ENCODE measurements around the gene ARFGEF2.

ARFGEF2 gene

DNA sequence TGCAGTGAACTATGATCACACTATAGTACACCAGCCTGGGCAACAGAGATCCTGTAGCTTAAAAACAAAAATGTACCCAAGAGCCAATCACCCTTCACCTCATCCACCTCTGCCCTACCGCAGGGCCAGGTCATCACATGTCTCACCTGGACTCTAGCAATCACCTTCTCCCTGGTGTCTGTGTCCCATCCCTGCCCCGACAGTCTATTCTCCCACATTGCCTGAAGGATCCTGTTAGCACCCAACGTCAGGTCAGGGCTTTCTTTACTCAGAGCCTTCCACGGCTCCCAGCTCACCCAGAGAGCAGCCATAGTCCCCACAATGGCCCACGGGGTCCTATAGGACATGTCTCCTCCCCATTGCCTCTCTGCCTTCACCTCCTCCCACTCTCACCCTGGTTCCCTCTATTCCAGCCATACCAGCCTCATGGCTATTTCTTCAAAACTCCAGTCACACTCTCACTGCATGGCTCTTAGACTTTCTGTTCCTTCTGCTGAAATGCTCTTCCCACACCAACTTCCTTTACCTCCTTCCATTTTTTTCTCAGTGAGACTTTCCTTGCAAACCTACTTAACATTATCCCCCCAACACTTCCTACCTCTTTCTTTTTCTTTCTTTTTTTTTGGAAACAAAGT is 22.5 kb upstream of the ARFGEF2 start:
- no peak for DNase-seq (ENCODE audit: low read depth)

DNA sequence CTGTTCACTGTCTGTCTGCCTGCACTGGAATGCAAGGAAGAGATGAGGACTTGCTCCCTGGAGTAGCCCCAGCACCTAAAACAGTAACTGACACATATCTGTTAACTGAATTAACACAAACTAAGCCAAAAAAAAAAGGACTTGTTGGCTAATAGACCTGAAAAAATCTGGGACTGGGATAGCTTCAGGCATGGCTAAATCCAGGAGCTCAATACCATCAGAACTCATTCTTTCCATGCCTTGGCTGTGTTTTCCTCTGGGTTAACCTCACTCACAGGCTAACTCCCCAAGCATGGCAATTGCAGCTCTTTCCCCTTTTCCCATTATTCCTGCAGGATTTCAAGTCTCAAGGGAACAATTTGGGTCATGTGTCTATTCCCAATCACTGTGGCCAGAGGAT is 21.6 kb upstream of the ARFGEF2 start:
- no peak for DNase-seq (ENCODE audit: low read depth)

DNA sequence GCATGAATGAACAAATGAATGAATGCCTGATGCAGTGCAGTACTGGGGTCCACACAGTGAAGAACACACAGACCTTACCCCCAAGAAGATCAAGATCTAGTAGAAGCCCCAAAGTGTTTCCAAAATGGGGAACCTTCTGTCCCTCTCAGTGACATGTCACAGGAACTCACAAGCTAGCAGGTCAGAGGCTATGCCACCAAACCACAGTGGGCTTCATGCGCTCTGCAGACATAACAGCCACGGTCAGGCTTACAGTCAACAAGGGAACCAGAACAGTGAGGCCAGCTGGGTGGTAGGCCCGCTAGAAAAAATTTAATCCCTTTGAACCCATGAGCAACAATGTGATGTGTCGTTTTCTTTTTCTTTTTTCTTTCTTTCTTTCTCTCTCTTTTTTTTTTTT is 20.2 kb upstream of the ARFGEF2 start:
- no peak for DNase-seq (ENCODE audit: low read depth)

DNA sequence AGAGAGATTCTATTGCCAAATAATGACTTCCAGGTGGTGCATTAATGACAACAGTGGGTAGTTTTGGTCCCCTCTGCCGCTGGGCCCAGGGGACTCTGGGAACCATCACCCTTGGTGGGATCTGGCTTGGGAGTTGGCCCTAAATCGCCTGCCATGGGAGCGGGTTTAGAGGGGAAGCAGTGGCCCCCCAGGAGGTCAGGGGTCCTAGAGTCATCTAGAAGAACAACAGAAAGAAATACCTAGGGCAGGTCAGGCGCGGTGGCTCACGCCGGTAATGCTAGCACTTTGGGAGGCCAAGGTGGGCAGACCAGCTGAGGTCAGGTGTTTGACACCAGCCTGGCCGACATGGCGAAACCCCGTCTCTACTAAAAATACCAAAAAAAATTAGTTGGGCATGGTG is 17.8 kb upstream of the ARFGEF2 start:
- DNase-seq (ENCODE audit: low read depth) = no peak

DNA sequence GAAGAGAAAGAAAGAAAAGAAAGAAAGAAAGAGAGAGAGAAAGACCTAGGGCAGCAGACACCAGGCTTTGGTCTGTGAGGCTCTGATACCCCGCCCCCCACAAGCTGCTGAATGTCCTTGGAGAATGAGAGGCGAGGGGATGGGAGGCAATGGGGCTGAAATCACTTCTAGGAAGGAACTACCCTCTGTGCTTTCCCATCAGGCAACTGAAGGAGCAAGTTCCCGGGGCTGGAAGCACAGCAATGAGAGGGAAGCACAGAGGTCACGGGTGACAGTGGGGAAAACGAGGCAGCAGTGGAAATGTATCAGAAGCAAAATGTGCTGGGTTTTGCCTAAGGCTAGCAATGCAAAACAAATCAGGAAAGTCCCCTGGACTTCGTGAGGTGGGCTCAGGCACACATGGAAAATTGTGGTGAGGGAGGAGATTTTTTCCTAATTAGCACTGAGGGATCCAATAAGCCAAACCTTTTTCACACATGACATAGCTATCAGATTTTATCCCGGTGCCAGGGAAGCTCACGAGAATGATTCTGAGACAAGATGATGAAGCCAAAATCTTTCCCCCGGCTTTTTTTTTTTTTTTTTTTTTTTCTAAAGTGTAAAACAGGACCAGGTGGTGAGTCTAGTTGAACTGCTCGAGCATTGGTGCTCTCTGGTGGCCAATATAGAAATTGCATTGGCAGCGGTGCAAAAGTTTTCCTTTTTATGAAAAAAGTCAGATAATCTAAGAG is 16.8 kb upstream of the ARFGEF2 start:
- peak; percentile 56 for DNase-seq (ENCODE audit: low read depth)

DNA sequence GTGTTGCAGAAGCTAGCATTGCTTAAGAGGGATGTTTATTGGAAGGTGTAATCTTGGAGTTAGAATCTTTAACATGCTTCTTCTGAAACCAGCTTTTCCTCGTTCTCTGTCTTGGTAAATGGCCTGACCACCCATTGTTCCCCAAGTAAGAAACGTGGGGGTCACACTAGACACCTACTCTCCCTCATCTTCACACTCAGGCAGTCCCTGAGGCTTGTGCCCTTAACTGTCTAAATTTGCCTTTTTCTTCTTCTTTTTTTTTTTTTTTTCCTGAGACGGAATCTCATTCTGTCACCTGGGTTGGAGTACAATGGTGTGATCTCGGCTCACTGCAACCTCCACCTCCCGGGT is 16.2 kb upstream of the ARFGEF2 start:
- DNase-seq (ENCODE audit: low read depth) = no peak

DNA sequence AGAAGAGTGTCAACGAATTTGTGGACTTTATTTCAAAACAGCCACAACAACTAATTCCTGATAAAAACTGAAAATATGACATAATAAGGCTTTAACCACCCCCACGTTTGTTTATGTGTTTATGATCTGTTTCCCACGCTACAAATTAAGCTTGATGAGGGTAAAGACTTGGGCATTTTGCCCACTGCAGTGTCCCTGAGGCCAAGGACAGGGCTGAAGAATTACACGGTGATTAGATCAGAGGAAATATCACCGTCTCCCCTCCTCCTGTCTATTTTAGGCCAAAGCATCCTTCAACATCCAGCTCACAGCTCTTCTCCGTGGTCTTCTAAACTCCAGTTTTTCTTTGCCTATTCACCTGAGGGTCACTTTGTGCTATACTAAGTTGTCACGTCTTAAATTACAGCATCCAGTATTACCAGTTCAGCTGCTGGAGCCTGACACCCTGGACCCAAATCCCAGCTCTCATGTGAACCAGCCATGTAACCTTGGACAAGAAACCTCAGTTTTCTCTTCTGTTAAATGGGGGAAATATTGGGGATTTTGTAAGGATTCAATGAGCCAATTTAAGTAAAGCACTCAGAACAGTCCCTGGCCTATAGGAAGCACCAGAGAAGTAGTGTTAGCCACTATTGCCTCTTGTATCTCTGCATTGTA is 15.2 kb upstream of the ARFGEF2 start:
- DNase-seq (ENCODE audit: low read depth) = no peak

DNA sequence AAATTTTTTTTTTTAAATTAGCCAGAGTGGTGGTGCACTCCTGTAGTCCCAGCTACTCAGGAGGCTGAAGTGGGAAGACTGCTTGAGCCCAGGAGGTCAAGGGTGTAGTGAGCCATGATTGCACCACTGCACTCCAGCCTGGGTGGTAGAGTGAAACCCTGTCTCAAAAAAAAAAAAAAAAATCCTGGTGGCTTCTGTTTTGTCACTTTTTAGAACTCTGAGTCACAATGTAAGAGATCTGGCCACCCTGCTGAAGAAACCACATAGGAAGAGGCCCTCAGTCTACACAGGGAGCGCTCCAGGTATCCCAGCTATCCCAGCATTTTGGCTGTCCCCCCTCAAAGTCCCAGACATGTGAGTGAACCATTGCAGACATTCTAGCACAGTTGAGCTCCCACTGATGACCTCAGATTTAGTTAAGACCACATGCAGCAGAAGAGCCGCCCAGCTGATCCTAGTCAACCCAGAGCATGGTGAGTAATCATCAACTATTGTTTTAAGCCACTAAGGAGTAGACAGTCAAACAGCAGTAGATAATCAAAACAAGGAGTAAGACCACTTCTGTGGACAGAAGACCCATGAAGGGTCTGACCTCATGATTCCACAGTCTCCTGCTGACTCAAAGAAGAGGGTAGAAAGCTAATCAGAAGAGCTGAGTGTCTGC is 12.7 kb upstream of the ARFGEF2 start:
- no peak for DNase-seq (ENCODE audit: low read depth)

DNA sequence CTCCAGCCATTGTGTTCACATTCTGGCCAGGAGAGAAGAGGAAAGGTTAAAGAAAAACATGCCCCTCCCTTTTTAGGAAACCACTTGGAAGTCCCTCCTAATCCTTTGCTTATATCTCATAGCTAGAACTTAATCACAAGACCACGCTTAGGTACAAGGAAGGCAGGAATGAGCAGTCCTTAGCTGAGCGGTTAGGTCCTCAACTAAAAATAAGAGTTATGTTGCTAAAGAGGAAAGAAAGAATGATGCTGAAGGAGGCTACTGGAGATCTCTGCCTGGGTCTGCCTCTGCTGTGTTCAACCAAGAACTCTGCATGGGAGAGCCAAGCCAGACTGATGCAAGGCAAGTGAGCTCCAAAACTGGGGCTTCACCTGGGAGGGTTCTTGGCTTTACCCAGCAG is 11.6 kb upstream of the ARFGEF2 start:
- no peak for DNase-seq (ENCODE audit: low read depth)

DNA sequence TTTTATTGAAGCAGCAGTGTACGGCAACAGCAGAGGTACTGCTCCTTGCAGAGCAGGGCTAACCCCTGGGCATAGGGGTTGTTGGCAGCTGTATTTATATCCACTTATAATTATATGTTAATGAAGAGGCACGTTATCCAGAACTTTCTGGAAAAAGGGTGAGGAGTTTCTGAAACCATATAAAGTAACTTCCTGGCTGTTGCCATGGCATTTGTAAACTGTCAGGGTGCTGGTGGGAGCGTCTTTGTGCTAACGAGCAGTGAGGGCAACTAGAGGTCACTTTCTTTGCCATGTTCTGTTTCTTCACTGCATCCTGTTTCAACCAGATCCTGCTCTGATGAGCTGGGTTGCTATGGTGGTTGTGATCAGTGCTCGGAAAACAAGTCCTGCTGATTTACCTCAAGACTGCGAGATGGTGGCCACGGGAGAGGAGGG is 11.1 kb upstream of the ARFGEF2 start:
- DNase-seq (ENCODE audit: low read depth) = no peak

DNA sequence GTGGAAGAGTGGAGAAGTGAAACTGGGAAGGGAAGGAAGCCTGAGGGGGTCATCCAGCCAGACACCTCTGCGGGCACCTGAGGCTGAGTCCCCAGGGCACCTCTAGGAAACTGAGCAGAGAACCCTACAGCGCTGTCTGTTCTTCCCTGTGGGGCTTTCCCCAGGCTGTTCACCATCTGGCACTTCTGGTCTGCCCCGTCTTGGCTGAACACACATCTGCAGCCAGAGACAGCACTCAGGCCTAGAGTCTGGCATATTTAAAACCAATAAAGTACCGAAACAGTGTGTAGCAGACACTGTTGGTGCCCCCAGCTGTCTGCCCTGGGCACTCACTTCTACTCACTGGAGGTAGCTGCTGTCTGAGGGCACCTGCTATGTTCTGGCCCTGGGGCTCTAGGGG is 9.4 kb upstream of the ARFGEF2 start:
- no peak for DNase-seq (ENCODE audit: low read depth)

DNA sequence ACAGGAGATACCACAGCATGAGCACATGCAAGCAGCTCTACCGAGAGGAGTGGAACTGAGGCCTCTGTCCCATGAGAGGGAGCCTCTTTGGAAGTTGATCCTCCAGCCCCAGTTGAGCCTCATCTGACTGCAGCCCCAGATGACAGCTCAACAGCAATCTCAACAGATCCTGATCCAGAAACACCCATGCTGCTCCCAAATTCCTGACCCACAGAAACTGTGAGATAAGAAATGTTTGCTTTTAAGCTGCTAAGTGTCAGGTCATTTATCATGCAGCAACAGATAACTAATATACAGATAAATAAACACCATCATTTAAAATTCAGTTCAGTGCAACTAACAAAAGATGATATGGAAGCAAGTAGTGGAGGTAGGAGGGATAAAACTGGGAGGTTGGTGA is 4.8 kb upstream of the ARFGEF2 start:
- no peak for DNase-seq (ENCODE audit: low read depth)

DNA sequence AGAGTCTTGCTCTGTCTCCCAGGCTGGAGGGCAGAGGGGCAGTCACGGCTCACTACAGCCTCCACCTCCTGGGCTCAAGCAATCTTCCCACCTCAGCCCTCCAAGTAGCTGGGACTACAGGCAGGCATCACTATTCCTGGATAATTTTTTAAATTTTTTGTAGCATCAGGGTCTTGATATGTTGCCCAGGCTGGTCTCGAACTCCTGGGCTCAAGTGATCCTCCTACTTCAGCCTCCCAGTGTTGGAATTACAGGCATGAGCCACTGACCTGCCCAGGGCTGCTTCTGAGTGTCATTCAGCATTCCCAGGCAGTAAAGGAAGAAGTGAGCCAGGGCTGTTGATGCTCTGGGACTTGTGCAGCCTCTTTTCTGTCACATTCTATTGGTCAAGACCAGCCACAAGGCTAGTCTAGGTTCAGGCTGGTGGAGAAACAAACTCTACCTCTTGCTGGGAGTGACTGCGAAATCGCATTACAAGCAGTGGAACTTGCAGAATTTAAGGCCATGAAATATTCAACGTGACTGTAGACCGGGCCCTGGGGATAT is 2.1 kb upstream of the ARFGEF2 start:
- no peak for DNase-seq (ENCODE audit: low read depth)

DNA sequence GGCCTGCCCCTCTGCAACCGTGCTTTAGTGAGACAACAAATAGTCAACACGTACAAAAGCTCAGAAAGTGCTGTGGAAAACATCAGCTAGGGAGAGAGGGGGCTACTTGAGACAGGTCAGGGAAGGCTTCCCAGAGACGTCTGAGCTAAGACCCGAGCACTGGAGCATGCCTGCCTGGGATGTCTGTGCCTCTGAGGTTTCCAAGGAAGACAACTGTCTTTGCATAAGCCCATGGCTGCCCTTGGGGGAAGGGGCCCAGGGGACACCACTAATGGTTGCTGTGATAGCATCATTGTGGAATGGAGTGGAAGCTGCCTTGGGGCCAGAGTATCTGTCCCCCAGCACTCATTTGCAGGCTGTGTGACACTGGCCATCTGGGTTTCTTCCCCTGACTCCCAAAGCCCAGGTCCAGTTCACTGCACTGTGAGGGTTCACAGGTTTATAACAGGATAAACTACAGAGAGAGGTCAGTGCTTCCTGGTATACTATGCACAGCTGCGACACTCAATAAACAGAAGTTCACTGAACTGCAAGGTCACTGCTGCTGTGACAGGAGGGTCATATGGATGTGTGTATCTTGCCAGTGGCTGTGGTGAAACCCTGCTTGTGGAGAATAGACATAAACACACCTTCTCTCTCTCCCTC is 1.5 kb upstream of the ARFGEF2 start:
- DNase-seq (ENCODE audit: low read depth) = no peak

DNA sequence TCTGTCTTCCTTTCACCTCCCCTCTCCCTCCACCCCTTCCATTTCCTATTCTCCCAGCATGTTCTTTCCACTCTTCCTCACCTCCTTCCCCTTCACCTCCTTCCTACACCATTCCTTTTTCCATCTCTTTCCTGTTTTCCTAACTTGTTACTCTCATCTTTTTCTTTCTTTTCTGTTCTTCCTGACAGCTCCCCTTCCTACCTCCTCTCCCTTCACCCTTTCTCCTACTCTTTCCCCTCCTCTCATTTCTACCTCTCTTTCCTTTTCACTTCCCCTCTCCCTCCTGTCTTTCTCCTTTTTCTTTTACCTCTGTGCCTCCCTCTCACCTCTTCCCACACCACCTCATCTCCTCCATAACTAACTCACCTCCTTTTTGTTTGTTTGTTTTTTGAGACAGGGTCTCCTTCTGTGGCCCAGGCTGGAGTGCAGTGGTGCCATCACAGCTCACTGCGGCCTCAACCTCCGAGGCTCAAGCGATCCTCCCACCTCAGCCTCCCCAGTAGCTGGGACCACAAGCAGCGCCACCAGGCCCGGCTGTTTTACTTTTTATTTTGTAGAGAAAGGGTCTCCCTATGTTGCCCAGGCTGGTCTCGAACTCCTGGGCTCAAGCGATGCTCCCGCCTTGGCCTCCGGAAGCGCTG is 864 bp upstream of the ARFGEF2 start:
- DNase-seq (ENCODE audit: low read depth) = no peak

DNA sequence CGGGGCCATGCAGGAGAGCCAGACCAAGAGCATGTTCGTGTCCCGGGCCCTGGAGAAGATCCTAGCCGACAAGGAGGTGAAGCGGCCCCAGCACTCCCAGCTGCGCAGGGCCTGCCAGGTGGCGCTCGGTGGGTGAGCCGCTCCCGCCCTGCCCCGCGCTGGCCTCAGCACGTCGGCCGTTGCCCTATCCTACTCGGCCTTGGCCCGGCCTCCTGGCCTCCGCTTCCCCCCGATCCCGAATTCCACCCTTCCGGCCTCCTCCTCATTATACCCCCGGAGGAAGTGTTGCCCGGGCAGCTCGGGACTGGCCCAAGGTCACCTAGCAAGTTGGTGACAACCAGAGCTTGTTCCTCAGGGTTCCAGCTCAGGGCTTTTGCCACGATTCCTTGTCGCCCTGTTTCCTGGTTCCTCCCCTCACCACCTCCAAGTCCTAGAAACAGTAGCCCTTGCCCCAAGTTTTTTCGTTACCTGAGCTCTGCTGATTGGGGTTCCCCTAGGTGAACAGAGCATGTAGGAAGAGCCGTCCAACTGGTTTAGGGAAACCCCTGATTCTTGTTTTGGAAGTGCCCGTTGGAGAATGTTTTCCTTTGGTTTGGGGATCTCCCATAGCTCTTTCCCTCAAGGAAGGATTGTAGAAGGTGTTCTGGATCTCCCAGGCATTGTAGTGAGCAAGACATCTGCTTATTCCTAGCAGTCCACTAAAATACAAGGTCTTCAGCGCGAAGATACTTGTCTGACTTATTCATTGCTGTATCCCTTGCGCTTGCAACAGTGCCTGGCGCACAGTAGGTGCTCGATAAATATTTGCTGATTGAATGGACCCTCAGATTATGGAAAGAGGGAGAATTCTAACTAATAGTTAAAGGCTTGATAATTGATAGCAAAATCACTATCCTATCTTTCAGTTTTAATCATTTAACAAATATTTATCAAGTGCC is 641 bp downstream of the ARFGEF2 start:
- no peak for DNase-seq (ENCODE audit: low read depth)

DNA sequence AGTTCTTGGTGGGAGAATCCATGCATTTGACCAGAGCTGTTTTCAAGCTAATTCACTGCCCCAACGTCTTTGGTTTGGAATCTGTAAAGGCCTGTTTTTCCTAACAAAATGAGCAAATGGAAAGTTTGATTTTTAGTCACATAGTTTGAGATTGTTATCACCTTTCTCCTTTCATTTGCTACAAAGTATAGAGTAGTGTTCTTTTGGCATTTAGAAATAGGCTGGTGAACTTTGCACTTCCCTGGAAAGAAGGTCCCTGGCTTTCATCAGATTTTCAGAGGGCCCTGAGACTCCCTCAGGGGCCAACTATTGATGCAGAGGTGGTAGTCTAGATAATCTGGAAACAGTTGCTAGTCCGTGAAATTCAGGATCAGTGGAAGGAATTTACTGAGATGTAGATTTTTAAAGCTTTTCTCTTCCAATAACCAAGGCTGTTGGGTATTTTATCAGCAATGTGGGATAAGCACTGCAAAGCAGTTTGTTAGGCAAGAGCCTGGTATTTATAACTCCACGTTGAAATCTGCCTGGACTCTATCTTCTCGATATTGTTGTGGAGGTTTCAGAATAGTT is 1.7 kb downstream of the ARFGEF2 start:
- no peak for DNase-seq (ENCODE audit: low read depth)

DNA sequence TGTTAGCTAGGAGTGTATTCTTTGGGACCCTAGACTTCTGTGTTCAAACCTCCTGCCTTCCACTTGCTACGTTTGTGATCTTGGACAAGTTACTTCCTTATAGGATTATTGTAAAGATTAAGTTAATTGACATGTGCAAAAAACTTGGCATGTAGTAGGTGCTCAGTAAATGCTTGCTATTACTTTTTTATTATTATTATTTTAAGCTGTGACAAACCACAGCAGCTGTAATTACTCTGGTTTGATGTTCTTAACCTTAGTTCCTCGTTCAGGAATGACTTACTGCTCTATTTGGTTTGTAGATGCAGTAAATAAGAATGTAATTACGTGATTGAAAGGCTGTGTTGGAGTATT is 3.2 kb downstream of the ARFGEF2 start:
- no peak for DNase-seq (ENCODE audit: low read depth)

DNA sequence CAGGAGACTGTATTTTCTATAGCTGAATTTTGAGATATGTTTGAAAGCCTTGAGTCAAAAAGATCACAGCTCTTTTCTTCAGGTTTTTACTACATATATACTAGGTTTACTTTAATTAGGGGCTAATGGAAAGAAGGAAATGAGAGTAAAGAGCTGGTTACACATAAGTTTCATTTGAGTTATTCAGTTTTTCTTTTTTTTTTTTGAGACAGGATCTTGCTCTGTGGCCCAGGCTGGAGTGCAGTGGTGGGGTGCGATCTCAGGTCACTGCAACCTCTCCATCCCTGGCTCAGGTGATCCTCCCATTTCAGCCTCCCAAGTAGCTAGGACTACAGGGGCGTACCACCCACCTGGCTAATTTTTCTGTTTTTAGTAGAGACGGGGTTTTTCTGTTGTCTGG is 4.8 kb downstream of the ARFGEF2 start:
- no peak for DNase-seq (ENCODE audit: low read depth)

DNA sequence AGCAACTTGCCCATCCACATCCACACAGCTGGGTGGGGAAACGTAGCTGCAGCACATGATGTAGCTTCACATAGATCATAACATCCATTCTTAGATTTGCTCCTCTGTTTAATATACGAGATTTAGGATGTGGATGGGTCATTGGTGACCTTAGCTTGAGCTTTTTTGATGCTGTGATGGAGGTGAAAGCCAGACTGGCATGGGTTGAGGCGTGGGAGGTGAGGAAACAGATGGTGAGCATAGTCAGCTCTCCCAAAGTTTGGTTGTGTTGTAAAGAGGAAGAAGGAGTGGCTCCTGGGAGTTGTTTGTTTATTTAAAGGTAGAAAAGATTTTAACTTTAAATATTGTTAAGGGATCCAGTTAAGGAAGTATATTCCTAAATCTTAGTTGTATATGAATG is 5.3 kb downstream of the ARFGEF2 start:
- DNase-seq (ENCODE audit: low read depth) = no peak
